Measurements from ENCODE around the gene CABYR.

DNA sequence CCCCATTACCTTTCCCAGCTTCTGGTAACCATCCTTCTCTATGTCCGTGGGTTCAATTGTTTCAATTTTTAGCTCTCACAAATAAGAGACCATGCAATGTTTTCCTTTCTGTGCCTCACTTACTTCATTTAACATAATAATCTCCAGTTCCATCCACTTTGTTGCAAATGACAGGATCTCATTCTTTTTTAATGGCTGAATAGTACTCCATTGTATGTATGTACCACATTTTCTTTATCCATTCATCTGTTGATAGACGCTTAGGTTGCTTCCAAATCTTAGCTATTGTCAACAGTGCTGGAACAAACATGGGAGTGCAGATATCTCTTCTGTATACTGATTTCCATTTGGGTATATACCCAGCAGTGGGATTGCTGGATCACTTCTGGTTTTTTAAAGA is 1.8 kb downstream of the CABYR start:
- TF ChIP-seq ZNF404 (tag by site-specific recombination; IDR thresholded peaks at IDR 0.05) (no peak), ZNF121 (tag by site-specific recombination; IDR thresholded peaks at IDR 0.05) (no peak), KLF10 (tag by site-specific recombination; IDR thresholded peaks at IDR 0.05) (no peak), GLI2 (tag by site-specific recombination; IDR thresholded peaks at IDR 0.05; ENCODE audit: borderline replicate concordance, low read depth) (no peak), SETDB1 (IDR thresholded peaks at IDR 0.05; ENCODE audit: insufficient read length, low read length) (no peak), BCL11A (tag by site-specific recombination; IDR thresholded peaks at IDR 0.05; ENCODE audit: low read depth) (no peak), ZNF274 (IDR thresholded peaks at IDR 0.05; ENCODE audit: low read length) (no peak), ZNF274 (tag by site-specific recombination; IDR thresholded peaks at IDR 0.05; ENCODE audit: borderline replicate concordance) (no peak)
- TF ChIP-seq, protein P1, sequence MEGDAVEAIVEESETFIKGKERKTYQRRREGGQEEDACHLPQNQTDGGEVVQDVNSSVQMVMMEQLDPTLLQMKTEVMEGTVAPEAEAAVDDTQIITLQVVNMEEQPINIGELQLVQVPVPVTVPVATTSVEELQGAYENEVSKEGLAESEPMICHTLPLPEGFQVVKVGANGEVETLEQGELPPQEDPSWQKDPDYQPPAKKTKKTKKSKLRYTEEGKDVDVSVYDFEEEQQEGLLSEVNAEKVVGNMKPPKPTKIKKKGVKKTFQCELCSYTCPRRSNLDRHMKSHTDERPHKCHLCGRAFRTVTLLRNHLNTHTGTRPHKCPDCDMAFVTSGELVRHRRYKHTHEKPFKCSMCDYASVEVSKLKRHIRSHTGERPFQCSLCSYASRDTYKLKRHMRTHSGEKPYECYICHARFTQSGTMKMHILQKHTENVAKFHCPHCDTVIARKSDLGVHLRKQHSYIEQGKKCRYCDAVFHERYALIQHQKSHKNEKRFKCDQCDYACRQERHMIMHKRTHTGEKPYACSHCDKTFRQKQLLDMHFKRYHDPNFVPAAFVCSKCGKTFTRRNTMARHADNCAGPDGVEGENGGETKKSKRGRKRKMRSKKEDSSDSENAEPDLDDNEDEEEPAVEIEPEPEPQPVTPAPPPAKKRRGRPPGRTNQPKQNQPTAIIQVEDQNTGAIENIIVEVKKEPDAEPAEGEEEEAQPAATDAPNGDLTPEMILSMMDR (tag by site-specific recombination; IDR thresholded peaks at IDR 0.05) = no peak
- TF ChIP-seq, protein P2, sequence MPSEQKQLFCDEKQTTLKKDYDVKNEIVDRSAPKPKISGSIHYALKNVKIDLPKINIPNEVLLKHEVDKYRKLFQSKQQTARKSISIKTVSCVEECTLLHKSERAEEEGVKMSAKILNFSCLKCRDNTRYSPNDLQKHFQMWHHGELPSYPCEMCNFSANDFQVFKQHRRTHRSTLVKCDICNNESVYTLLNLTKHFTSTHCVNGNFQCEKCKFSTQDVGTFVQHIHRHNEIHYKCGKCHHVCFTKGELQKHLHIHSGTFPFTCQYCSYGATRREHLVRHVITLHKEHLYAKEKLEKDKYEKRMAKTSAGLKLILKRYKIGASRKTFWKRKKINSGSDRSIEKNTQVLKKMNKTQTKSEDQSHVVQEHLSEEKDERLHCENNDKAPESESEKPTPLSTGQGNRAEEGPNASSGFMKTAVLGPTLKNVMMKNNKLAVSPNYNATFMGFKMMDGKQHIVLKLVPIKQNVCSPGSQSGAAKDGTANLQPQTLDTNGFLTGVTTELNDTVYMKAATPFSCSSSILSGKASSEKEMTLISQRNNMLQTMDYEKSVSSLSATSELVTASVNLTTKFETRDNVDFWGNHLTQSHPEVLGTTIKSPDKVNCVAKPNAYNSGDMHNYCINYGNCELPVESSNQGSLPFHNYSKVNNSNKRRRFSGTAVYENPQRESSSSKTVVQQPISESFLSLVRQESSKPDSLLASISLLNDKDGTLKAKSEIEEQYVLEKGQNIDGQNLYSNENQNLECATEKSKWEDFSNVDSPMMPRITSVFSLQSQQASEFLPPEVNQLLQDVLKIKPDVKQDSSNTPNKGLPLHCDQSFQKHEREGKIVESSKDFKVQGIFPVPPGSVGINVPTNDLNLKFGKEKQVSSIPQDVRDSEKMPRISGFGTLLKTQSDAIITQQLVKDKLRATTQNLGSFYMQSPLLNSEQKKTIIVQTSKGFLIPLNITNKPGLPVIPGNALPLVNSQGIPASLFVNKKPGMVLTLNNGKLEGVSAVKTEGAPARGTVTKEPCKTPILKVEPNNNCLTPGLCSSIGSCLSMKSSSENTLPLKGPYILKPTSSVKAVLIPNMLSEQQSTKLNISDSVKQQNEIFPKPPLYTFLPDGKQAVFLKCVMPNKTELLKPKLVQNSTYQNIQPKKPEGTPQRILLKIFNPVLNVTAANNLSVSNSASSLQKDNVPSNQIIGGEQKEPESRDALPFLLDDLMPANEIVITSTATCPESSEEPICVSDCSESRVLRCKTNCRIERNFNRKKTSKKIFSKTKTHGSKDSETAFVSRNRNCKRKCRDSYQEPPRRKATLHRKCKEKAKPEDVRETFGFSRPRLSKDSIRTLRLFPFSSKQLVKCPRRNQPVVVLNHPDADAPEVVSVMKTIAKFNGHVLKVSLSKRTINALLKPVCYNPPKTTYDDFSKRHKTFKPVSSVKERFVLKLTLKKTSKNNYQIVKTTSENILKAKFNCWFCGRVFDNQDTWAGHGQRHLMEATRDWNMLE (tag by site-specific recombination; conservative IDR thresholded peaks at IDR 0.05; ENCODE audit: low read depth) = no peak
- TF ChIP-seq, protein P3, sequence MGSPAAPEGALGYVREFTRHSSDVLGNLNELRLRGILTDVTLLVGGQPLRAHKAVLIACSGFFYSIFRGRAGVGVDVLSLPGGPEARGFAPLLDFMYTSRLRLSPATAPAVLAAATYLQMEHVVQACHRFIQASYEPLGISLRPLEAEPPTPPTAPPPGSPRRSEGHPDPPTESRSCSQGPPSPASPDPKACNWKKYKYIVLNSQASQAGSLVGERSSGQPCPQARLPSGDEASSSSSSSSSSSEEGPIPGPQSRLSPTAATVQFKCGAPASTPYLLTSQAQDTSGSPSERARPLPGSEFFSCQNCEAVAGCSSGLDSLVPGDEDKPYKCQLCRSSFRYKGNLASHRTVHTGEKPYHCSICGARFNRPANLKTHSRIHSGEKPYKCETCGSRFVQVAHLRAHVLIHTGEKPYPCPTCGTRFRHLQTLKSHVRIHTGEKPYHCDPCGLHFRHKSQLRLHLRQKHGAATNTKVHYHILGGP (tag by site-specific recombination; IDR thresholded peaks at IDR 0.05) = no peak
